Stimulated activated naive CD8-positive, alpha-beta T cell treated with anti-CD3 and anti-CD28 coated beads, Interleukin-15, amount 100 ng/mL, for 72 hours (primary cell): ENCODE results near the gene WLS.

Experiments used
- ATAC-seq: fragments of 150-1000 bp; cut with Tn5 transposase; 2 replicates; pipeline ENCODE4 v1.10.0; 2021; ENCODE audit warnings: mild to moderate bottlenecking, moderate library complexity
- DNase-seq, 2 donors: peaks; one replicate each; pipeline ENCODE4 v3.0.0; 2021 to 2022
- H3K27ac Mint-ChIP-seq, 2 donors: one replicate each; pipeline ENCODE4 v1.8.0; 2022; ENCODE audit warnings: mild to moderate bottlenecking in 2 of 2, mixed read lengths in 2 of 2, moderate library complexity in 2 of 2
- H3K27me3 Mint-ChIP-seq: one replicate; pipeline ENCODE4 v1.8.0; 2022; ENCODE audit warnings: mixed read lengths
- H3K4me1 Mint-ChIP-seq: one replicate; pipeline ENCODE4 v1.8.0; 2022; ENCODE audit warnings: mild to moderate bottlenecking, mixed read lengths
- H3K4me3 Mint-ChIP-seq, 2 donors: one replicate each; pipeline ENCODE4 v1.8.0; 2022; ENCODE audit warnings: mild to moderate bottlenecking in 2 of 2, mixed read lengths in 2 of 2, moderate library complexity in 1 of 2
- H3K9me3 Mint-ChIP-seq, 2 donors: one replicate each; pipeline ENCODE4 v1.8.0; 2022; ENCODE audit warnings: mixed read lengths in 2 of 2

Gene WLS

DNA sequence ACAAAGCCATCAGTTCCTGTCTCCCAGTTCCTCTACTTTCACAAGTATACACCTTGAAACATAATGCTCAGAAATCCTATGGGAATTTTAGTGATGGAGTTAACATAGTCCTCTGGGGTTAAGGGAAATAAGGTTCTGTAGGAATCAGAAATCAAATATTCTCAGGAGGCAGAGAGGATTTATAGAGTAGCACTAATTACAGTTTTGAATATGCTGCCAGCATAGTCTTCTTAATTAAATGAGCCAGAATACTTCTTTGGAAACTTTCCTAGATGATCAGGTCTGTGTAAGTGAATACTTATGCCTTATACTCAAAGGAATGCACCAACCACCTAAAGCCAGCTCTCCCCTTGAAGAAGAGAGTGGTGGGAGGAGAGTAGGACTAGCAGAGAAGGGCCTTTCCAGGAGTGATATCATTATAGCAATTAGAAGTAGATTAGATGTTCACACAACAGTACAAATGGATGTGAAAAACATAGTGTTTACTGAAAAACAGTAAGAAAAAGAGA lies 150.5 kb downstream of the WLS start:
- no peak for ATAC-seq
- DNase-seq = no peak
- Mint-ChIP-seq H3K27ac (no peak overlapping the region), H3K27me3 (peaks cover 21% of the 10 kb centered on the region), H3K9me3 (peaks cover 0 to 5% of the 10 kb centered on the region in 2 donors), H3K4me3 (no peak overlapping the region), H3K4me1 (no peaks in the 10 kb centered on the region)

DNA sequence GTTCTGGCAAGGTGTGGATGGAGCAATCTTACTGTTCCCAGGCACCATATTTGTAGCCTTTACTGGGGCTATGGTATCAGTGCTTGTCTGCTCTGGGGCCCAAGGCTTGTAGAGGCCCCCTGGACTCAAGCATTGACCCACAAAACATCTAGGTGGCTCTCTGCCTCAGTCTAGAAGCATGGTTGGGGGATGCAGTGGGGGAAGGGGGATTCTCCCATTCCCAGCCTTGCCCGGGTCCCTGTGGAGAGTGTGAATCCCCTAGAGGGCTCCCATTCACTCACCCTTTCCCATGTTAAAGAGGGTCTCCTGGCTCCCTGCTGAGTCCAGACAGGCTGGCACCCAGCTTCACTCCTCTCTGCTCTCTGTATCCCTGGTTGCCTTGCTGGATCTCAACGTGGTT lies 153.7 kb downstream of the WLS start:
- Mint-ChIP-seq H3K27me3 (peaks cover 31% of the 10 kb centered on the region), H3K9me3 (peaks cover 0 to 5% of the 10 kb centered on the region in 2 donors), H3K27ac (no peak overlapping the region), H3K4me3 (no peak overlapping the region), H3K4me1 (no peaks in the 10 kb centered on the region)
- no peak for DNase-seq
- no peak for ATAC-seq
